ENCODE data around the gene SALL4.

DNA sequence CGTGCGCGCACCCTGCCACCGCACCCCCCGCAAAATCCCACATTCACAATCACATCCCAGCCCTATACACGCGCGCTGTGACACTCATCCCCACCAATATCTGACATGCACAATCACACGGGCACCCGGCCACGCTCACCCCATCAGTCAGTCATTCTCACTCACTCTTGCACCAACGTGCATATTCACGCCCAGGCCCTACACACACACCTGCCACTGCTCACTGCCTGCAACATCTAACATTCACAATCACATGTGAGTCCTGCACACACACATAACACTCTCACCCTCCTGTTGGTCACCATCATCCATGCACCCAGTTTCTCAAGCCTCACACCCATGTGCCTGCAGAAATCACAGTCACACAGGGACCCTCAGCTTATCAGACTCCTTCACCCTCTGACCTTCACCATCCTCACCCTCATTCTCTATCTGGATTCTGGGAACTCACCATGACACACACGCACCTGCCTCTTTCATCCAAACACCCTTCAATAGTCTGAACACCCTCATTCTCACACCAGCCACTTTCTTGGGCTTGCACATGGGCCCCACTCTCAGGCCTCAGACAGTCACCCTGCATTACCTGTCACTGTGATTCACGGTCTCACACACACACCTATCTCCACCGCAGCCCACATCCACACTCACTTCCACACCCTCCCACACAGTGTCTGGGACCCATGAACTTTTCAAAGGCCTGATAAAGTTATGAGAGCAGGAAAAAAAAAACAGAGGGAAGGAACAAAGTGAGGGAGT is 33.4 kb downstream of the SALL4 start:
- TF ChIP-seq, protein P1, sequence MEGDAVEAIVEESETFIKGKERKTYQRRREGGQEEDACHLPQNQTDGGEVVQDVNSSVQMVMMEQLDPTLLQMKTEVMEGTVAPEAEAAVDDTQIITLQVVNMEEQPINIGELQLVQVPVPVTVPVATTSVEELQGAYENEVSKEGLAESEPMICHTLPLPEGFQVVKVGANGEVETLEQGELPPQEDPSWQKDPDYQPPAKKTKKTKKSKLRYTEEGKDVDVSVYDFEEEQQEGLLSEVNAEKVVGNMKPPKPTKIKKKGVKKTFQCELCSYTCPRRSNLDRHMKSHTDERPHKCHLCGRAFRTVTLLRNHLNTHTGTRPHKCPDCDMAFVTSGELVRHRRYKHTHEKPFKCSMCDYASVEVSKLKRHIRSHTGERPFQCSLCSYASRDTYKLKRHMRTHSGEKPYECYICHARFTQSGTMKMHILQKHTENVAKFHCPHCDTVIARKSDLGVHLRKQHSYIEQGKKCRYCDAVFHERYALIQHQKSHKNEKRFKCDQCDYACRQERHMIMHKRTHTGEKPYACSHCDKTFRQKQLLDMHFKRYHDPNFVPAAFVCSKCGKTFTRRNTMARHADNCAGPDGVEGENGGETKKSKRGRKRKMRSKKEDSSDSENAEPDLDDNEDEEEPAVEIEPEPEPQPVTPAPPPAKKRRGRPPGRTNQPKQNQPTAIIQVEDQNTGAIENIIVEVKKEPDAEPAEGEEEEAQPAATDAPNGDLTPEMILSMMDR (IDR thresholded peaks at IDR 0.05) = no peak
- TF ChIP-seq POLR2A (IDR thresholded peaks at IDR 0.05) = no peak

Measured in right lobe of liver (tissue), 4 donors.